CD4-positive, alpha-beta T cell treated with Interferon gamma for 1 hour (primary cell): ENCODE data around the gene MAT2B.
A peak's percentile ranks its signal among the peaks of the same experiment; 100 is the strongest.

ENCODE experiments used
- DNase-seq: peaks from one replicate; pipeline ENCODE4 v3.0.0-alpha.2; 2020

The MAT2B gene

DNA sequence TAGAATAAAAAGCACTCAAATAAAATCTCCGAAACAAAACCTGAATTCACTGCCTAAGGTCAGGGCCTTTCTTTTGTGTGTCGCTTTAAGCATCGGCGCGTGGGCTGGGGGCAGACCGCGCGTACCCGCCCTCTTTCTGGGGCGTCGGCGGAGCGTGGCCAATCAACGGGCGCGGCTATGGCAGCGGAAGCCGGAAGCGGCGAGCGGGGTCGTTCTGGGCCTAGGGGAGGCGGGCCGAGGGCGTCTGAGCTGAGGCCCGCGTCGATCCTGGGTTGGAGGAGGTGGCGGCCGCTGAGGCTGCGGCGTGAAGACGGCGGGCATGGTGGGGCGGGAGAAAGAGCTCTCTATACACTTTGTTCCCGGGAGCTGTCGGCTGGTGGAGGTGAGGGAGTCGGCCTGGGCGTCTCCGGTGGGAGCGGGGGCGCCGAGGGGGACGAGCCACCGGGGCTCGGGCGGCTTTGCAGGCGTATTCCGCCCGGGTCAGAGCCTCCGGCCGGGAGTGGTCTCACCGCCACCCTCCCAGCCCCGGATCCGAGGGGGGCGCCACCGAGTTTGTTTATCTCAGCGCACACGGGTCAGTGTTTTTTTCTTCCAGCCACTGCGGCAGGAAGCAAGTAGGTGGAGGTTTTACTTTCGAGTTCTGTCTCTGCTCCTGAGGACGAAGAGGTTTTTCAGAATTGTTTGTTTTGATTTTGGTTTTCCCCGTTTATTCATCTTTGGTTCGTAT is at the start of gene MAT2B:
TSS of gene MAT2B (plus strand) at position 252 of the 727 bp plus-strand sequence. CDS start at position 320, 68 bp downstream.
- peak; percentile 94 for DNase-seq

GRCh38 chr5:163456029-163456589 is 49.3 kb upstream of the MAT2B start:
- no peak for DNase-seq

- DNase-seq, result no peak
Observed at GRCh38 chr5:163456840-163457239, 48.6 kb upstream of the MAT2B start.

DNA sequence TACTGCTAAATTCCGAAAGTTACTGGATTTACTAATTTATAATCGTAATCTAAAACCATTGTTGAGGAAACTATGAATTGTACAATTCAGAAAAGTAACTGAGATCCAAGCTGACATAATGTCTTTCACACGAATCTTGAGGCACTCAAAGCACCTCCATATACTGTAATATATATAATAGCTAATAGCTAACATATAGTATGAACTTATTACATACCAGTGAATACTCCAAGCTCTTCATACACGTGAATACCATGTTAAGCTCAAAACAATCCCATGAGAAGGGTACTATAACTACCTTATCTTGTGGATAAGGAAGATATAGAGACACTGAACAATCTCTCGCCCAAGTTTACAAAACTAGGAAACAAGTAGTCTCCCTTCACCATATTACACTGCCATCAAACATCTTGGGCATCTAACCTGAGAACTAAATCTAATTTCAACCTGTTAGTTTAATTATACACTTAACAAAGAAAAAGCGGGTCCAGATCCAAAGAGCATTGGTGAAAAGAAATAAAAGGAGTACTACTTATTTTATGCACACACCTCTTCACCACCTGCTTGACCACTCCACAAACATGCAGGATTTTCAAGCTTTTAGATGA is 46.5 kb upstream of the MAT2B start:
- no peak for DNase-seq

DNA sequence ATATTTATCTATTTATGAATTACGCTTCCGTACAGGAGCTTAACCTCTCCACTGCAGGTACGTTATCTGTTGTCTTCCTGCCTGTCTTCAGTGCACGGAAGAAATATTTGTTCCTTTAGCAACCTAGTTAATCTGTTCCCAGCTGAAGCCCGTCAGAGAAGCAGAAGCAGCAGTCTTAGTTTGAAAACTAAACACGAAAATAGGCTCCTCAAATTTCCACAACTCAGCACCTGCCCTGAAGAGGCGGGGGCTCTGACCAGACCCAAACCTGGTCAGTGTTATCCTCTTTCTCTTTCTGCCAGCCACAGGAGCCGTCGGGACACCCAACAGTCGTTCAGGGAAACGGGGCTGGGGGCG is 46.0 kb upstream of the MAT2B start:
- no peak for DNase-seq

DNA sequence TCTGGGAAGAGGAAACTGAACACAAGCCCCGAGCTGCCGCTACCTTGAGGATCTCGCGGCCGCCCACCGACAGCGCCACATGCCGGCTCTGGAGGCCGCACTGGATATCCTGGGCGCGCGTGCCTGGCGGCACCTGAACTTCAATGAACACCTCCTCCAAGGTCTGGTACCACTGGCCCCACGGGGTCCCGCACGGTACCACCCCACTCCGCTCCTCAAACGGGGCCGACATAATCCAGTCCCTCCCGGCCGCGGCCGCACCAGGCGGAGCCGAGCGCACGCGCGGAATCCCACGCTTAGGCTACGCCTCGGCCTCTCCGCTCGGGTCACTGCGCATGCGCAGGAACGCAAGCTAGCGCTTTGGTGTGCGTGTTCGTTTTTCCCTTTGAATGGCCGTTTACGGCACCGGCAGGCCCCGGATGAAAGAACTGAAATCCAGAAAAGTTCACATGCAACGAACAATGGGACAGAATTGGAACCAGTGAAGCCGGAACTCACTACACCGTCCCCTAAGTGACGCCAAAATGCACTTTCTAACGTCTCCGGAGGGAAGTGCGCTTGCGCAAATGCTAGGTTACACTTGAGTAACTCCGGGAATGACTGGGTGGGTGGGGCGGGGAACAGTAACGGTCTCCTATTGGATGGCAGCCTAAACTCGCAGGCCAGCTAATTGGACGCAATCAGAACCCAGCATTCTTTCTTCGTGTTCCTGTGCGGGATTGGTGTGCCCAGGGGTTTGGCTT is 45.4 kb upstream of the MAT2B start, which contains the start of gene NUDCD2:
TSS of gene NUDCD2 (minus strand) at position 284 of the 743 bp plus-strand sequence. CDS start at position 232, 52 bp downstream.
- peak; percentile 95 for DNase-seq

- DNase-seq, result no peak
Observed at GRCh38 chr5:163460562-163461171, 44.8 kb upstream of the MAT2B start, which contains the start of gene HMMR. Gene HMMR (plus strand): TSS chr5:163460632. CDS start chr5:163460693, 61 bp downstream.

DNA sequence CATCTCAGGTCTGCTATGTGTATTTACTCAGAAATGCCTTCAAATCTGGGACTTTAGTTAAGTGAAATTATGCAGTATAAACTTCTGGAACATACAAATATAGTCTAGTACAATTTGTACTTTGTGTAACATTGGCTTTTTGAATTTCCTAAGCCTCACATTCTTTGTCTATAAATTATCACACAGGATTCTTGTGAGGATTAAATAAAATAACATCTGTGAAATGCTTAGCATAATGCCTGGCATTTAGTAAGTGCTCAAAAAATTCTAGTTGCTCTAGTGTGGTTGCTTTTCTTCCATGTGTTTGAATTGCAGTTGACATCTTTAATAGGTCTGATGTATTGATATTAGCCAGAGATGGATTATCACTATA is 42.4 kb upstream of the MAT2B start:
- DNase-seq, result no peak

GRCh38 chr5:163467682-163468081 is 37.7 kb upstream of the MAT2B start:
- DNase-seq, result no peak

GRCh38 chr5:163473635-163474243 is 31.7 kb upstream of the MAT2B start:
- DNase-seq, result no peak

GRCh38 chr5:163475411-163475810 is 30.0 kb upstream of the MAT2B start:
- DNase-seq, result no peak

DNA sequence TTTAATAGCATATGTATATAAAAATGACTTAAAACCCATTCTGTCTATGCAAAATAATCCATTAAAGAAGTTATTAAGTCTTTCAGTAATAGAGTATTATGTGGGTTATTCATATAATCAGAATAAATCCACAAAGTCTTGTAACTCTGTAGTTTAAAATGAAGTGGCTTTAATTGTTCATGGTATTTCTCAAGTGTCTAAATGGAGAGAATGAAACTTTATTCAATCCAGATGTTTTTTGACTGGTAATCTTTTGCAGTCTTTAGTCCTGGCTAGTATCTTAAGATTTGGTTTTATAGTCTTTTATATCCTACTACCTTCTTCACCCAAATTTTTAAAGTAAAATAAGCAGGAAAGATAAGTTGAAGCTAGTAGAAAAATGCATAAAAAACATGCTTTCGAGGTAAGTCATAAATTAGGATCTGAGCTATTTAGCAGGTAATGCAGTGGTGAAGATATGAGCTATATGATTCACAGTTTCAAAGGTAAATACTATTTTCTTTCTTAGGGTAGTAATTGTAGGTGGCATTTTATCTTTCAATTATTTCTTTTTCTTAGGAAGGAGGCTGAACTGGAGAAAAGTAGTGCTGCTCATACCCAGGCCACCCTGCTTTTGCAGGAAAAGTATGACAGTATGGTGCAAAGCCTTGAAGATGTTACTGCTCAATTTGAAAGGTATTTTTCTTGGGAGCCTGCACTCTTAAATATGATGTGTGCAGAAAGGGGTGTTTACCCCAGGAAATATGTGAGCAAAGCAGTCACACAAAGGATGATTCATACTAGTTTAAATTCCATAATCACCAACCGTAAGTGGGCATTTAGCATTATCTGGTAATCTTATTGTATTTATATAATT is 27.1 kb upstream of the MAT2B start:
- DNase-seq, result no peak

DNA sequence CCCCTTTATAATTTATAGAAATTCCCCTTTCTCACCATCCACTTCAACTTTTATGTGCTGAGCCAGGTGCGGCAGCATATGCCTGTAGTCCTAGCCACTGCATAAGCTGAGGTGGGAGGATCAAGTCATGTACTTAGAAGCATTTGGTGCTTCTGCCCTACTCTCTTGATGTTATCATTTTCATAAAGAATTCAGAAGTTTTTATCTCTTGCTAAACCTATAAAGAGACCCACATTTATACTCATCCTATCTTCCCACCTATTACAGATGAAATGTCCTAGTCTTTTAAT is 26.5 kb upstream of the MAT2B start:
- no peak for DNase-seq

DNA sequence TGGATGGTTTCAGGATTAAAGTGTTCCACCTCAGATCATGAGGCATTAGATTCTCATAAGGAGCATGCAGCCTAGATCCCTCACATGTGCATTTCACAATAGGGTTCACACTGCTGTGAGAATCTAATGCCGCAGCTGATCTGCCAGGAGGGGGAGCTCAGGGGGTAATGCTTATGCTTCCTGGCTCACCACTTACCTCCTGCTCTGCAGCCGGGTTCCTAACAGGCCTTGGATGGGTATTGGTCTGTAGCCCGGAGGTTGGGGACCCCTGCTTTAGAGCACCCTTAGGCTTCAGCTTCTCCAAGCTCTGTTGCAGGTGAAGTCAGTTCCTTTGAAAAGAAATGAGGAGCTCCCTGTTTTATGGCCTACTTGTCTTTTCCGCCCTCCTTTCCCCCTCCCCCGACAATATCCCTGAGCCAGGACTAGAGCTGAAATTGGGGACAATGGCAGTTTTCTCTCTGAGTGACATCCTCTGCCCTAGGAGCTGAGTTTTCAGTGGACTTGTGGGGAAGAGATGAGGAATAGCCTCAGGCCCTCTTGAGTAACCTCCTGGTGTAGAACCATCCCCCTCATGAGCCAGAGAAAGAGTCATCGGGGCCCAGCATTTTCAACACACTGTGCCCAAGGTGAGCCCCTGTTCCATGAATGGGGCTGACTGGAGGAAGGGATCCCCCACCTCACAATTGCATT is 16.2 kb upstream of the MAT2B start:
- DNase-seq, result no peak

GRCh38 chr5:163489745-163490075 is 15.7 kb upstream of the MAT2B start:
- DNase-seq, result no peak

DNA sequence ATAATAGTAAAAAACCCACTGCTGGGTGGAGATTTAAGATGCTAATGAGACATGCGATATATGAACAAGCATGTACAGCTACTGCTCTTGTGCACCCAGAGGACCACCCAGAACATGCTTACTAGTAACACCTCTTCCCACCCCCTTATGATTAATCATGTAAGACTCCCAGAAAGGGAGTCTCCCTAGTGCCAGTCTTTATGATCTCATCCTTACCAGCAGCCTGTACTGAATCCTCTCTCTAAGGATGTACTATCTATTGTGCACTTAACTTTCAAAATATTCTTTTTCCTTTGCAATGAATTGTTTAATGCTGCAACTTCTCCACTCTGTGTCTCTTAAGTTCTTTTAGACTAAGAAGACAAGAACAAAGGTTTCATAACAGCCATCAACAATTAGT is 9.1 kb upstream of the MAT2B start:
- DNase-seq, result no peak

- no peak for DNase-seq
Observed at GRCh38 chr5:163497315-163497714, 8.1 kb upstream of the MAT2B start.

GRCh38 chr5:163498886-163499285 is 6.5 kb upstream of the MAT2B start:
- no peak for DNase-seq

GRCh38 chr5:163502521-163502920 is 2.9 kb upstream of the MAT2B start:
- DNase-seq, result no peak

- DNase-seq, result peak; percentile 36
Observed at GRCh38 chr5:163503106-163504078, 2.0 kb upstream of the MAT2B start.
